Mucosa of descending colon (tissue), 3 donors: ENCODE data around the gene TDP1. TPM values are rescaled to one million over a fixed set of nuclear protein-coding genes. Genes with fewer than 3 reads are reported as not detected.

Experiments used
- ATAC-seq: fragments of 200-7000 bp; cut with Tn5 transposase; one replicate; pipeline ENCODE4 v1.9.1; 2020; ENCODE audit warnings: mild to moderate bottlenecking, moderate library complexity
- DNase-seq, 3 donors: peaks; one replicate each; pipeline ENCODE4 v3.0.0-alpha.2; 2020
- H3K36me3 ChIP-seq: fragments of 200-600 bp; one replicate; pipeline ENCODE4 v1.8.0; 2021; ENCODE audit warnings: low read depth, mild to moderate bottlenecking
- H3K4me1 ChIP-seq: fragments of 200-600 bp; one replicate; pipeline ENCODE4 v1.8.0; 2021; ENCODE audit warnings: low read depth, mild to moderate bottlenecking
- H3K4me3 ChIP-seq: fragments of 200-600 bp; one replicate; pipeline ENCODE4 v1.8.0; 2021; ENCODE audit warnings: mild to moderate bottlenecking
- H3K9me3 ChIP-seq: fragments of 200-600 bp; one replicate; pipeline ENCODE4 v1.8.0; 2021; ENCODE audit warnings: mild to moderate bottlenecking
- intact Hi-C, 2 donors: fragments of 100-400 bp; cut with DNase I in 1 of 2; cut with micrococcal nuclease in 1 of 2; formaldehyde crosslinking; loops; one replicate each; pipeline versions ENCODE4 v1.11.0 to v1.11.1; 2022; cut with DNase I, micrococcal nuclease
- total RNA-seq, 3 donors: library from RNA; stranded (reverse); fragmentation: NEBNext Ultra II Directional in 2 of 3; extraction: Animal tissue kit (Norgen Biotek cat#: 25700) in 2 of 3; gene quantifications; one replicate each; pipeline versions ENCODE4 v1.2.1 to v1.2.4, GENCODE V29; 2021 to 2023
- TF ChIP-seq, protein P1 (sequence below): fragments of 200-600 bp; IDR thresholded peaks from one replicate; pipeline ENCODE4 v1.8.0; 2022; ENCODE audit warnings: antibody characterized with exemption, mild to moderate bottlenecking
- donor health status: DM: no; HTN: no; CAD: no; lungs with moderate emphysema.
- donor health status: DM: no; HTN: no; CAD: no.
- donor health status: DM: no; HTN: yes; CAD: no.

TDP1 gene
- total RNA-seq, 3 donors from 2014 or later = 12.6 to 19.0 (median 14.2) TPM

DNA sequence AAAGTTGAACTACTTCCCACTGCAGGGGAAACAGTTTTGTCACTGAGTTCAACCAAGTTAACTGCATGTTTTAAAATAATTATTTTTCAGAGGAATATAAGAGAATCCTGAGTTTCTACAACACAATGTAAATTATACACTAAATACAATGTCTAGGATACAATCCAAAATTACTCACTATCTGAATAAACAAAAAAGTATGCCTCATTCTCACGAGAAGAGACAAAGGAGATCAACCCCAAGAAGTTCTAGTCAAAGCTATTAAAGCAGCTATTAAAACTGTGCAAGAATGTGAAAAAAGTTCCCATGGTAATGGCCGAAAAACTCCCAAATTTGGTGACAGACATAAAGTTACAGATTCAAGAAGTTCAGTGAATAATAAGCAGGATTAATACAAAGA lies 97.3 kb downstream of the TDP1 start:
- ATAC-seq (no peak), DNase-seq (no peak)
- intact Hi-C loops = no loop called here
- Histone ChIP-seq H3K36me3 (no peaks in the 10 kb centered on the region), H3K9me3 (no peaks in the 10 kb centered on the region), H3K4me1 (no peaks in the 10 kb centered on the region), H3K4me3 (no peak overlapping the region)
- TF ChIP-seq, protein P1, sequence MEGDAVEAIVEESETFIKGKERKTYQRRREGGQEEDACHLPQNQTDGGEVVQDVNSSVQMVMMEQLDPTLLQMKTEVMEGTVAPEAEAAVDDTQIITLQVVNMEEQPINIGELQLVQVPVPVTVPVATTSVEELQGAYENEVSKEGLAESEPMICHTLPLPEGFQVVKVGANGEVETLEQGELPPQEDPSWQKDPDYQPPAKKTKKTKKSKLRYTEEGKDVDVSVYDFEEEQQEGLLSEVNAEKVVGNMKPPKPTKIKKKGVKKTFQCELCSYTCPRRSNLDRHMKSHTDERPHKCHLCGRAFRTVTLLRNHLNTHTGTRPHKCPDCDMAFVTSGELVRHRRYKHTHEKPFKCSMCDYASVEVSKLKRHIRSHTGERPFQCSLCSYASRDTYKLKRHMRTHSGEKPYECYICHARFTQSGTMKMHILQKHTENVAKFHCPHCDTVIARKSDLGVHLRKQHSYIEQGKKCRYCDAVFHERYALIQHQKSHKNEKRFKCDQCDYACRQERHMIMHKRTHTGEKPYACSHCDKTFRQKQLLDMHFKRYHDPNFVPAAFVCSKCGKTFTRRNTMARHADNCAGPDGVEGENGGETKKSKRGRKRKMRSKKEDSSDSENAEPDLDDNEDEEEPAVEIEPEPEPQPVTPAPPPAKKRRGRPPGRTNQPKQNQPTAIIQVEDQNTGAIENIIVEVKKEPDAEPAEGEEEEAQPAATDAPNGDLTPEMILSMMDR = no peak

DNA sequence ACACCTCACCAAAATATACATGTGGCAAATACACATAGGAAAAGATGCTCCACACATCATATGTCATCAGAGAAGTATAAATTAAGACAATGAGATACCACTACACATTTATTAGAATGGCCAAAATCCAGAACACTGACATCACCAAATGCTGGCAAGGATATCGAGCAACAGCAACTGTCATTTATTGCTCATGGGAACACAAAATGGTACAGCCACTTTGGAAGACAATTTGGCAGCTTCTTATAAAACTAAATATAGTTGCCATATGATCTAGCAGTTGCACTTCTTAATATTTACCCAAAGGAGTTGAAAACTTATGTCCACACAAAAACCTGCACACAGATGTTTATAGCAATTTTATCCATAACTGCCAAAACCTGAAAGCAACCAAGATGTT lies 99.1 kb downstream of the TDP1 start:
- Histone ChIP-seq H3K36me3 (no peaks in the 10 kb centered on the region), H3K4me3 (no peak overlapping the region), H3K9me3 (no peaks in the 10 kb centered on the region), H3K4me1 (no peaks in the 10 kb centered on the region)
- TF ChIP-seq, protein P1 = no peak
- no peak for DNase-seq
- no peak for ATAC-seq
- intact Hi-C loops = no loop called here

DNA sequence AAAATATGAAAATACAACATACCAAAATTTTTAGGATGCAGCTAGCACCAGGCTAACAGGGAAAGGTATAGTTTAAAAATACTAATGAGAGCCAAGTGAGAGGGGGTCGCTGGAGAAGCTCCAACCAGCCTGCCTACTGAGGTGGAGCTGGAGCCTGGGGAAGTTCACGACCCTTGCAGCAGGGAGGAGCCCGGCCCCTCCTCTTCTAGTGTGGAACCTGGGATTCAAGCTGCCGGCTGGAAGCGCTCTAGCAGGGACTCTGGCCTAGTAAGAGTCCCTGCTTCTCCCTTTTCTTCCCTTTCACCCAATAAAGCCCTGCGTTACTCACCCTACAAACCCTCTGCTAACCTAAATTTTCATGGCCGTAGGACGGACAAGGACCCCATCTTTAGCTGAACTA lies 101.1 kb downstream of the TDP1 start:
- DNase-seq = no peak
- Histone ChIP-seq H3K36me3 (no peaks in the 10 kb centered on the region), H3K9me3 (no peaks in the 10 kb centered on the region), H3K4me1 (peaks cover 12% of the 10 kb centered on the region), H3K4me3 (no peak overlapping the region)
- intact Hi-C loops = no loop called here
- TF ChIP-seq, protein P1 = no peak
- no peak for ATAC-seq

DNA sequence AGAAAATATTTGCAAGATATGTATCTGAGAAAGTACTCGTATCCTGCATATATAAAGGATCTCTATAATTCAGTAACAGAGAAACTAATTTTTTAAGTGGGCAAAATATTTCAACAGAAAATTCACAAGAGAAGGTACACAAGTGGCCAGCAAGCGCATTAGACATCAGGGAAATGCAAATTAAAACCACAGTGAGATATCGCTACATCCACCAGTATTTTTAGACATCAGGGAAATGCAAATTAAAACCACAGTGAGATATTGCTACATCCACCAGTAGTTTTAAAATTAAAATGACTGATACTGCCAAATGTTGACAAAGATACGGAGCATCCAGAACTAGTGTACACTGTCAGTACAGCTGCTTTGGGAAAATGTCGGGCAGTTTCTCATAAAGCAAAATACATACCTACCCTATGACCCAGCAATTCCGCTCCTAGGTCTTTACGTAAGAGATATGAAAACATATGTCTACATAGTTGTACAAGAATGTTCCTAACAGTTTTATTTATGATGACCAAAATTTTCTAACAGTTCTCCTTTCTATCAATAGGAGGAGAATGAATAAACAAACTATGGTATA lies 103.2 kb downstream of the TDP1 start:
- intact Hi-C loops = no loop called here
- Histone ChIP-seq H3K4me3 (no peak overlapping the region), H3K36me3 (no peaks in the 10 kb centered on the region), H3K9me3 (no peaks in the 10 kb centered on the region), H3K4me1 (peaks cover 12% of the 10 kb centered on the region)
- no peak for ATAC-seq
- TF ChIP-seq, protein P1 = no peak
- DNase-seq = no peak

DNA sequence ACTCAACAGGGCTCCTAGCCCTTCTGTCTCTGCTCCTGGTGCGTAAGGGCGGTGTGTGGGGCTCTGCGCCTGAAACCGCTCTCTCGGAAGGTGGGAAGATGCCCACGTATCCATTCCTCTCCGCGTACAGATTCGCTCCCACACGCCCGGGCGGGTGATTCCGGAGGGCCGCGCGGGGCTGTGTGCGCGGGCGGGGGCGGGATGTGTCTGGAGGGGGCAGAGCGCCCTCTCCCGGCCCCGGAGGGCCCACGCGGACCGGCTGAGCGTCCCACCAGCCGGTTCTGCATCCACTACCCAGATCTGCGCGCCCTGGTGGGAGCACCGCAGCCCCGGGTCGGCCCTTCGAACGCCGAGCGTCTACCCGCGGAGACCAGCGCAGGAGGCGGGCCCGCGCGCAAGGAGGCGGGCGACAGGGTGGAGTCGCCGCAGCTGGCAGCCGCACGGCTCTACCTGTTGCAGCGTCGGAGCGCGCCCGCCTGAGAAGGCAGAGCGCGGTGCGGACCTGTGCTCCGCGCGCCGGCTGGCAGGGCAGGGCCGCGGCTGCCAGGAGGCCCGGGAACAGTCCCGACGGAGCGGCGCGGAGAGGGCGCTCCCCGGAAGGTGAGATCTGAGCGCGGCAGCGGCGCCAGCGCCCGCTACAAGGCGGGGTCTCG lies 104.7 kb downstream of the TDP1 start:
- DNase-seq (peak; percentile 49 to 70 (median 54)), ATAC-seq (peak; percentile 92)
- Histone ChIP-seq H3K9me3 (no peaks in the 10 kb centered on the region), H3K36me3 (no peaks in the 10 kb centered on the region), H3K4me1 (peaks cover 12% of the 10 kb centered on the region), H3K4me3 (no peak overlapping the region)
- TF ChIP-seq, protein P1 = no peak
- intact Hi-C loops = no loop called here
